Measurements from ENCODE around the gene RFC2.
"Not testable (repeated sequence)": the region's sequence is repeated elsewhere in the genome, so short reads cannot be mapped to it uniquely, and the experiment has no call there.

The RFC2 gene

DNA sequence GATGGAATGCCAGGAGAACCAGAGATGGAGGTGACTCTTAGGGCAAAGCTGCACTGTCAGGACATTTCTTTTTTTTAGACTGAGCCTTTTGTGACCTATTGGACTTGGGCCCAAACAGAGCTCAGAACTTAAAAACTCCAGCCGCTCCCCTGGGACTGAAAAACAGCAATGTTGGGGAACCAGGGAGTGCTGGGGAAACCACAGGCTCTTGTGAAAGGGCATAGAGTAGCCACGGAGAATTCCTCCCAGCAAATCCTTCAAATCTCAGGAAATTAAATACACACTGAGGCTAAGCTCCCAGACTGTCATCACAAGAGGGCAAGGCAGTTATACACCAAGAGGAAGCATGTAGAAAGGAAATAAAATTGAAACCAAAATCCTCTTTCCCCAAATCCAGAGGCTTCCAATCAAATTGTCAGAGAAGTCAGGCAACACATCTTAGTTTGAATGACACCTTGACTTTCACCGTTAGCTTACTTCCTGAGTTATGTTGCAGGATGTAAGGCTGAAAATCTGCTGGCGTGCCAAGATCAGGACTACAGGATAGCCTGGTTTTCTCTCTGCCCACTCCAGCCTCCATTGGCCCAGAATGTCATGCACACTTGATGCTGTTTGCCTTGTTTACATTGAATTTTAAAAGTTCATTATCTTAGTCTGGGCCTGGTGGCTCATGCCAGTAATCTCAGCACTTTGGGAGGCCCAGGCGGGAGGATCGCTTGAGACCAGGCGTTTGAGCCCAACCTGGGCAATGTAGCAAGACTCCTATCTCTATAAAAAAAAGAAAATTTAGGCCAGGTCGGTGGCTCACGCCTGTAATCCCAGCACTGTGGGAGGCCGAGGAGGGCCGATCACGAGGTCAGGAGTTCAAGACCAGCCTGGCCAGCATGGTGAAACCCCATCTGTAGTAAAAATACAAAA lies 2.6 kb upstream of the RFC2 start:
- DNase-seq (ENCODE audit: low read depth), result no peak
- TF ChIP-seq CTCF (IDR thresholded peaks at IDR 0.05; ENCODE audit: low read depth, low read length, missing control alignments), result no peak
- no peak overlapping the region for H3K4me3 ChIP-seq (ENCODE audit: low read depth, low read length)

DNA sequence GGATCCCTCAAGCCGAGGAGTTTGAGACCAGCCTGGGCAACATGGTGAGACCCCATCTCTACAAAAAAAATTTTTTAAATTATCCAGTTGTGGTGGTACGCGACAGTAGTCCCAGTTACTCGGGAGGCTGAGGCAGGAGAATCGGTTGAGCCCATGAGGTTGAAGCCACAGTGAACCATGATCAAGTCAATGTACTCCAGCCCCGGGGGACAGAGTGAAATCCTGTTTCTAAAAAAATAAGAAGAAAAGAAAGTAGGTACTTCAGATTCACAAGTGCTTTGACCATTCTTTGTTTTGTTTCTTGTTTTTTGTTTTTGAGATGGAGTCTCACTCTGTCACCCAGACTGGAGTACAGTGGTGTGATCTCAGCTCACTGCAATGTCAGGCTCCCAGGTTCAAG lies 1.3 kb upstream of the RFC2 start:
- peak overlapping the region; percentile 87; the same call in 1 of the 2 replicates for H3K4me3 ChIP-seq (ENCODE audit: low read depth, low read length)
- DNase-seq (ENCODE audit: low read depth), result not testable (repeated sequence)

DNA sequence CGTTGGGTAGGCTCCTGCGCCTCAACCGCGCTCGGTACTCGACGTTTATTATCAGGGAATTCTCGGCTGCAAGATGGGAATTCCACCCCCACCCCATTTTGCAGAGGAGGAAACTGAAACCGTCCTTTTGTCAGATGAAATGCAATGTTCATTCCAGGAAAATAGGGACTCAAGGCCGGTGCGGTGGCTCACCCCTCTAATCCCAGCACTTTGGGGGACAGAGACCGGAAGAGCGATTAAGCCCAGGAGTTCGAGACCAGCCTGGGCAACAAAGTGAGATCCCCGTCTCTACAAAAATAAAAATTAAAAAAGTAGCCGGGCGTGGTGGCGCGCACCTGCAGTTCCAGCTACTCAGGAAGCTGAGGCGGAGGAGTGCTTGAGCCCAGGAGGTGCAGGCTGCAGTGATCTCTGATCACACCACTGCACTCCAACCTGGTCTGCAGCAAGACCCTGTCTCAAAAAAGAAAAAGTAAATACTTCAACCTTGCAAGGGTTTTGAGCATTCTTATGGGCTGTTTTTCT lies 720 bp upstream of the RFC2 start:
- H3K4me3 ChIP-seq (ENCODE audit: low read depth, low read length), result peak overlapping the region; percentile 87
- no peak for DNase-seq (ENCODE audit: low read depth)
- no peak for TF ChIP-seq CTCF (IDR thresholded peaks at IDR 0.05; ENCODE audit: low read depth, low read length, missing control alignments)

- H3K4me3 ChIP-seq (ENCODE audit: low read depth, low read length), result peak overlapping the region; percentile 87
- TF ChIP-seq CTCF (IDR thresholded peaks at IDR 0.05; ENCODE audit: low read depth, low read length, missing control alignments), result no peak
- DNase-seq (ENCODE audit: low read depth), result no peak
These were observed 417 bp downstream of the RFC2 start for GRCh38 chr7:74253835-74254128.

DNA sequence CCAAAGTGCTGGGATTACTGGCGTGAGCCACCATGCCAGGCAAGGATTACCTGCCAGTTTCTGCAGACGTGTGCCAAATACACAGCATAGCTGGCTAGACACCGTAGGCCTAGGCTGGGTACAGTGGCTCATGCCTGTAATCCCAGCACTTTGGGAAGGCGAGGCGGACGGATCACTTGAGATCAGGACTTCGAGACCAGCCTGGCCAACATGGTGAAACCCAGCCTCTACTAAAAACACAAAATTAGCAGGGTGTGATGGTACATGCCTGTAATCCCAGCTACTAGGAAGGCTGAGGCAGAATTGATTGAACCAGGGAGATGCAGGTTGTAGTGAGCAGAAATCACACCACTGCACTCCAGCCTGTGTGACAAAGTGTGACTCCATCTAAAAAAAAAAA lies 868 bp downstream of the RFC2 start:
- DNase-seq (ENCODE audit: low read depth), result no peak
- H3K4me3 ChIP-seq (ENCODE audit: low read depth, low read length), result peak overlapping the region; percentile 87
- no peak for TF ChIP-seq CTCF (IDR thresholded peaks at IDR 0.05; ENCODE audit: low read depth, low read length, missing control alignments)

DNA sequence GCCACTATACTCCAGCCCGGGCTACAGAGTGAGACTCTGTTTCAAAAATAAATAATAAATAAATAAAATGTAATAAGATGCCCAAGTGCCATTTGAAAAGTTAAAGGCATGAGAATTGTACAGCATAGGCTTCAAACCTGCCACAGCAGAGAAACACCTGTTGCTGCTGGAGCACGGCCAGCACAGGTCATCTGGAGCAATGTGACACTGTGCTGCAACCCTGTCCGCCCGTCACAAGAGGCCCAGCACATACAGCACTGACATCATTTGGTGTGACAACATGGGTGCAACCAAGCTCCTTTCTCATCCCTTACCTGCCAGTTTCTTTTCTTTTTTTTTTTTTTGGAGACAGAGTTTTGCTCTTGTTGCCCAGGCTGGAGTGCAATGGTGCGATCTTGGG lies 1.3 kb downstream of the RFC2 start:
- peak overlapping the region; percentile 87 for H3K4me3 ChIP-seq (ENCODE audit: low read depth, low read length)
- DNase-seq (ENCODE audit: low read depth), result no peak
- TF ChIP-seq CTCF (IDR thresholded peaks at IDR 0.05; ENCODE audit: low read depth, low read length, missing control alignments), result no peak

GRCh38 chr7:74249058-74249457 lies 5.1 kb downstream of the RFC2 start:
- not testable (repeated sequence) for DNase-seq (ENCODE audit: low read depth); H3K4me3 ChIP-seq (ENCODE audit: low read depth, low read length)

DNA sequence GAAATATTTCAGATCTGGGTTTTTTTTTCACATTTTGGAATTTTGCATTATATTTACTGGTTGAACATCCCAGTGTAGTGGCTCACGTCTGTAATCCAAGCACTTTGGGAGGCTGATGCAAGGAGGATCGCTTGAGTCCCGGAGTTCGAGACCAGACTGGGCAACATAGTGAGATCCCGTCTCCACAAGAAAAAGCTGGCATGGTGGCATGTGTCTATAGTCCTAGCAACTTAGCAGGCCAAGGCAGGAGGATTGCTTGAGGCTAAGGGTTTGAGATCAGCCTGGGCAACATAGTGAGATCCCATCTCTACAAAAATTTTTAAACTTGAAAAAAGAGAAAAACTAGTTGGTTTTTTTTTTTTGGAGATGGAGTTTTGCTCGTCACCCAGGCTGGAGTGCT lies 6.0 kb downstream of the RFC2 start:
- no peak overlapping the region for H3K4me3 ChIP-seq (ENCODE audit: low read depth, low read length)
- TF ChIP-seq CTCF (IDR thresholded peaks at IDR 0.05; ENCODE audit: low read depth, low read length, missing control alignments), result no peak
- no peak for DNase-seq (ENCODE audit: low read depth)

Data from GM12864 (cell line).